ENCODE measurements around the gene CCS.
"Not testable (repeated sequence)": the region's sequence is repeated elsewhere in the genome, so short reads cannot be mapped to it uniquely, and the experiment has no call there.

Gene CCS

GRCh38 chr11:66592457-66593302 is at the start of gene CCS, which contains the start of gene CCDC87:
TSS of gene CCS (plus strand) at chr11:66593185. CDS start at chr11:66593262, 77 bp downstream.
TSS of gene CCDC87 (minus strand) at chr11:66593063. CDS start at chr11:66593015, 48 bp downstream.
- DNase-seq (ENCODE audit: low read depth) = peak; percentile 98

GRCh38 chr11:66543263-66544107 is 49.5 kb upstream of the CCS start:
- peak; percentile 20 for DNase-seq (ENCODE audit: low read depth)

- DNase-seq (ENCODE audit: low read depth) = not testable (repeated sequence)
These were observed 48.0 kb upstream of the CCS start for GRCh38 chr11:66544952-66545351.

DNA sequence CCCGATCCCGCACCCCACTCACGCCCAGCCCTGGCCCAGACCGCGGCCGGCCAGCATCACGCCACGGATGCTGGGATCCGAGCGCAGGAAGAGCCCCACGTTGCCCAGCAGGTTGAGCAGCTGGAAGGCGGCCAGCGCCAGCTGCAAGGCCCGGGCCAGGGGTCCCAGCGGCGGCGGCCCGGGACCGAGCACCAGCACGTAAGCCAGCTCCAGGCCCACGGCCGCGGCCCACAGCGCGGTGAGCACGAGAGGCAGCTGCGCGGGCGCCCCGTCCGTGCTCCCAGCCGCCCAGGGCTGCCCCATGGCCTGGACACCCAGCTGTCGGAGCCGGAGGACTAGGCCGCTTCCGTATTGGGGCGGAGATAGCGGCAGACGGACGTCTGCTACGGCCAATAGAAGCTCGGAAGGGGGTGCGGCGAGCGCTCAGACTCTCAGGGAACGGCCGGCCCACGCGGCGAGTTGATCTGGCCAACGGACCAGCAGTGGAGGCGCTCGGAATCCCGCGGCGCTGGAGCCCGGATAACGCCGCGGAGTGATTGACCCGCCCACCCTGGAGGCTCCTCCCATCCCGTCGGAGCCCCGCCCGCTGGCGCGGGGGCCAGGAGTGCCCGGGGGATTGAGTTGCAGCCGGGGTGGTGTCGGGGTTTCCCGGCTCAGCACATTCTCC is 47.2 kb upstream of the CCS start, which contains the start of gene ZDHHC24:
TSS of gene ZDHHC24 (minus strand) at position 348 of the 667 bp plus-strand sequence. CDS start at position 303, 45 bp downstream.
- DNase-seq (ENCODE audit: low read depth) = peak; percentile 76

DNA sequence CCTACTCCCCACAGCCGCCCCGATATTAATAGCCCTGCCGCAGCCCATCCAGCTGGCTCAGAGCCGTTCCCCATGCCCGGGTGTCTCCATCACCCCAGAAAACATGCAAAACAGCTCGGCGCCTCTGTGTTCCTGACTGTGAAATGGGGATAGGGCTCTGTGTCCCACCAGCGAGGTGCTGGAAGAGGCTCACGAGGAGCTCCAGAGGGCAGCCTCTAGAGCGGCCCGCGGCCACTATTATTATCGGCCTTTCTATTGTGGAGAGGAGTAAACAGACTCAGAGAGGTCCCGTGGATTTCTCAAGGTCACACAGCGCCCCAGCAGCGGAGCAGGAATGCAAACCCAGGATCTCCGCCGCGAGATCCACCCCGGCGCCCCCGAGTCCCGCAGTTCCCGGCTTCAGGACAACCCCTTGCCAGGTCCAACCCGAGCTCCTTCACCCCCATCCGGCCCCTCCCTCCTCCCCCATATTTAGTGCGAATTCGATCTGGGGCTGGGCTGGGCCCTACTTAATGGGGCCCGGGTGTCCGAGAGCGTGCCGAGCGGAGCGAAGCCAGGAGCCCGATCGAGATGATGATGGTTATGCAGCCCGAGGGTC is 46.5 kb upstream of the CCS start, which contains the start of gene ACTN3:
TSS of gene ACTN3 (plus strand) at position 536 of the 598 bp plus-strand sequence. CDS start at position 571, 35 bp downstream.
- no peak for DNase-seq (ENCODE audit: low read depth)

DNA sequence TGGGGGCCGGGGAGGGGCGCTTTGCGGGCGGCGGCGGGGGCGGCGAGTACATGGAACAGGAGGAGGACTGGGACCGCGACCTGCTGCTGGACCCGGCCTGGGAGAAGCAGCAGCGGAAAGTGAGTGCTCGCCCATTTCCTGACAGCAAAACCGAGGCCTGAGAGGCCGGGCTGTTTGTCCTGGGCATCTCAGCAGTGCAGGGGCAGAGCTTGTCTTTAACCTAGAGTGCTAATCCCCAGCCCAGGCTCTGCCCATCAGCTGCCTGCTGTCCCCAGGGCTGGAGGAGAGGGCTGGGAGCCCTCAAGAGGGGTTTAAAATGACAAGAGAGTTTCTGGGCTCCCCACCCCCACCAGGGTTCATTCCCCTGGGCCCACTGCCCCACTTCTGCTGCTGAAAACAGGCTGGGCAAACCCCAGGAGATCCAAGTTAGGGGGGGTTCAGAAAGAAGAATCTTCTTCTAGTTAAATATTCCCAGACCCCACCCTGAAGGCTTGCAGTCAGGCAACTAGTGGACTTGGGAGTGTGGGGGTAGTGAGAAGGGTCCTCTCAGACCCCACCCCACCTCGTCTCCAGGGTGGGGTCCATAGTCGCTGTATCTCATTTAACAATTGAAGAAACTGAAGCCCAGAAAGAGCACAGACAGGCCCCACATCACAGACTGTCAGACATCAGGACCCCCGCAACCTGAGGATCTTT is 45.9 kb upstream of the CCS start:
- DNase-seq (ENCODE audit: low read depth) = no peak

GRCh38 chr11:66547662-66548009 is 45.3 kb upstream of the CCS start:
- no peak for DNase-seq (ENCODE audit: low read depth)

DNA sequence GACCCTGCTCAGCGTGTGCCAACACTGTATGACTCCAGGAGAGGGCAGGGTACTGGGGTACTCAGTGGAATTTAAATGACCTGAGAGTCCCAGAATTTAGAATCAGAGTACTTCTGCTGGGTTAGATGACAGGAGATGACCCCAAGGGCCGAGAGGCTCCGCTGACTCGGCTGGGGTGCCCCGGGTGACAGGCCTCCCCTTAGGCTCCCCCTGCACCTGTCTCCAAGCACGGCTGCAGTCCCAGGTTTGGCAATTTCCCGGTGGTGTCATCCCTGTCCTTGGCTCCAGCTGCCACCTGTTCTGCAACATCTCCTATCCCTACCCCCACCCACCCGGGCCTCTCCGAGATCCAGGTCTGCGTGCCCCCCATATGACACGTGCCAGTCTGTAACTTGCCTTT is 44.9 kb upstream of the CCS start:
- no peak for DNase-seq (ENCODE audit: low read depth)

DNA sequence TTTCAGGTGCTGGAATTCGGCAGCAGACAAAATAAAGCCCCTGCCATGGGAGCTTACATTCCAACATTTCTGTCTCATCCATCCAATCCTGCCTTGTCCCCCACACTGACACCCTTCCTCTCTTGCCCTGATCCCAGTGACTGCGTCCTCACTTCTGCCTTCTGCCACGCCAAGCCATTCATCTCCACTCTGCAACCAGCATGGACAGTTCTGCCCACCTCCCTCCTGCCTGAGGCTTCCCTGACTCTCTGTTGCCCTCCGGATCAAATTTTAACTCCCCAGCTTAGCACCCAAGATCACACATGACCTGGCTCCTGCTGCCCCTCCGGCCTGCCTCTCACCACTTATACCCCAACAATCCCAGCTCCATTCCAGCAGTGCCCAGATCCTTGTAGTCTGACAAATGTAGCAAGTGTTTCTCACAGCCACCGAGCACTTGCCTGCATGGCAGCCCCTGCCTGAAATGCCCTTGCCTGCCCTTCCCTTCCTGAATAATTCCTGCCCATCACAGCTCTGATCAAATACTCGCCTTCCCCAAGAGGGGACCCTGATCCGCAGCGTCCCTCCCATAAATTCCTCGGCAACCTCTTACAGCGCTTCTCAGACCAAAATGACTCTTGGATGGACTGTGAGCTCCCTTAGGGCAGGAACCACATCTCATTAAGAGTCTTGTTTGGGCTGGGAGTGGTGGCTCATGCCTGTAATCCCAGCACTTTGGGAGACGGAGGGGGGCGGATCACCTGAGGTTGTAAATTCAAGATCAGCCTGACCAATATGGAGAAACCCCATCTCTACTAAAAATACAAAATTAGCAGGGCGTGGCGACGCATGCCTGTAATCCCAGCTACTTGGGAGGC is 44.0 kb upstream of the CCS start:
- DNase-seq (ENCODE audit: low read depth) = no peak

DNA sequence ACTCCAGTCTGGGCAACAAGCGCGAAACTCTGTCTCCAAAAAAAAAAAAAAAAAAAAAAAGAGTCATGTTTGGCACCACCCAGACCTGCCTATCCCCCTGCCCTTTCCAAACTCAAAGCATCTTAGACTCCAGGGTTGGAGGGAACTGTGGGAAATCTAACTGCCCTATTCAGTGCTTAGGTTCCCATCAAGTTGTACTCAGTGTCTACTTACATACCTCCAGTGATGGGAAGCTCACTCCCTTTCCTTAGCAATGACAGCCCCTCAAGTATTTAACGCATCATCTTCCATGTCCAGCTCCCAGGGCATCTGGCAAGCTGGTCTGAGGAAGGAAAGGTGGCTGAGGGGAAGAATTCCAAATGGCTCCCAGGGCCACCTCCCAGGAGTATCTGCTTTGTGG is 43.3 kb upstream of the CCS start:
- DNase-seq (ENCODE audit: low read depth) = no peak

GRCh38 chr11:66550887-66551286 is 42.1 kb upstream of the CCS start:
- DNase-seq (ENCODE audit: low read depth) = no peak

DNA sequence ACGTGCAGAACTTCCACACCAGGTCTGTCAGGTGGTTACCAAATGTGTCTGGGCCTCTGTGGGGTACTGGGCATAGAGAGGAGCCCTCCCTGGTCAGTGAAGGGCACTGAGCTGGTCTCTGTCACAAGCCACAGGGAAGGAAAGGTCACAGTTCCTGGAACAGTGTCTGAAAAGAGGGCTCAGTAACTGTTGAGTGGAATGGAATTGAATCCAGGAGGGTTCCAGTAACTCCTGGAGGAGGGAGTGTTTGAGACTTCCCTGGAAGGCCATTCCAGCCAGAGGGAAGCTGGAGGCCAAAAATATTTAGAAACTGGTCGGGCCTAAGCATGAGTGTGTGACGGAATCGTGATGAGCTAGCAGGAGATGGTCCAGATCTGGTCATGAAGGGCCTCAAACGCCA is 38.4 kb upstream of the CCS start:
- no peak for DNase-seq (ENCODE audit: low read depth)

- DNase-seq (ENCODE audit: low read depth) = no peak
These were observed 37.6 kb upstream of the CCS start for GRCh38 chr11:66555416-66555815.

GRCh38 chr11:66556086-66556485 is 36.9 kb upstream of the CCS start:
- no peak for DNase-seq (ENCODE audit: low read depth)

DNA sequence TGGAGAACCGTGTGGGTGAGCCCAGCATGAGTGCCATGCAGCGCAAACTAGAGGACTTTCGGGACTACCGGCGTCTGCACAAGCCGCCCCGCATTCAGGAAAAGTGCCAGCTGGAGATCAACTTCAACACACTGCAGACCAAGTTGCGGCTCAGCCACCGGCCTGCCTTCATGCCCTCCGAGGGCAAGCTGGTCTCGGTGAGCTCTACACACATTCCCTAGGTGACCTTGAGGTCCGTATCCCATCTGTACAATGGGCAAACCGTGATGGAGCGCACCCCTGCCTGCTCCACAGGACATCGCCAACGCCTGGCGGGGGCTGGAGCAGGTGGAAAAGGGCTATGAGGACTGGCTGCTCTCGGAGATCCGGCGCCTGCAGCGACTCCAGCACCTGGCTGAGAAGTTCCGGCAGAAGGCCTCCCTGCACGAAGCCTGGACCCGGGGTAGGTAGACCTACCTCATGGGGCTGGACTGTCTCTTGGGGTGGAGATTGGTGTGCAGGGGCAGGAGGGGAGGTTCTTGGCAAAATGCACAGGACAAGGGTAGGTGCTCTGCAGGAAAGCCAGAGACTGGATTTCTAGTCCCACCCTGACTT is 35.2 kb upstream of the CCS start:
- no peak for DNase-seq (ENCODE audit: low read depth)

DNA sequence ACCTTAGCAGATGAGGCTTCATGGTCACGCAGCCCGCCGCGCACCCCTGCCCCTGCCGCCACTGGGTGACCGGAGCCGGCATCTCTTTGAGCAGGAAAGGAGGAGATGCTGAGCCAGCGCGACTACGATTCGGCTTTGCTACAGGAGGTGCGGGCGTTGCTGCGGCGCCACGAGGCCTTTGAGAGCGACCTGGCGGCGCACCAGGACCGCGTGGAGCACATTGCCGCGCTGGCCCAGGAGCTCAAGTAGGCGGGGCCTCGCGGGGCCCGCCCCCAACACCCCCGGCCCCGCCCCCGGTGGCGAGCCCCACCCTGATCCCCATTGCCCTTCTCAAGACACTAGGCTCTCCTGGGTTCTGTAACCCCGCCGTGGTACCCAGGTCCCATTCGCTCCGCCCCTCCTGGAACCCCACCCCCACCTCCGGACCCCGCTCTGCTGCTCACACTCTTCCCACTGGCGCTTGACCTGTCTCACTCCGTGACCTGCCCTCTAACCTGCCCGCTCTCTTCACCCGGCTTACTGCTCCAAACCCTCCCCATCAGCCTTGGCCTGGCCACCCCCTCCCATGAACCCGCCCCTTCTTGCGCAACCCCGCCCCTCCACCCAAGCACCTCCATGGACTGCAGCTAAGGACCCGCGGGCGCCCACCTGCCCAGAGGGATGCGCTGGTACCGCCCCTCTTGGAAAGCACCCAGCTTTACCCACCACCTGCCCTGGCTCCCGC is 33.7 kb upstream of the CCS start:
- DNase-seq (ENCODE audit: low read depth) = peak; percentile 10

DNA sequence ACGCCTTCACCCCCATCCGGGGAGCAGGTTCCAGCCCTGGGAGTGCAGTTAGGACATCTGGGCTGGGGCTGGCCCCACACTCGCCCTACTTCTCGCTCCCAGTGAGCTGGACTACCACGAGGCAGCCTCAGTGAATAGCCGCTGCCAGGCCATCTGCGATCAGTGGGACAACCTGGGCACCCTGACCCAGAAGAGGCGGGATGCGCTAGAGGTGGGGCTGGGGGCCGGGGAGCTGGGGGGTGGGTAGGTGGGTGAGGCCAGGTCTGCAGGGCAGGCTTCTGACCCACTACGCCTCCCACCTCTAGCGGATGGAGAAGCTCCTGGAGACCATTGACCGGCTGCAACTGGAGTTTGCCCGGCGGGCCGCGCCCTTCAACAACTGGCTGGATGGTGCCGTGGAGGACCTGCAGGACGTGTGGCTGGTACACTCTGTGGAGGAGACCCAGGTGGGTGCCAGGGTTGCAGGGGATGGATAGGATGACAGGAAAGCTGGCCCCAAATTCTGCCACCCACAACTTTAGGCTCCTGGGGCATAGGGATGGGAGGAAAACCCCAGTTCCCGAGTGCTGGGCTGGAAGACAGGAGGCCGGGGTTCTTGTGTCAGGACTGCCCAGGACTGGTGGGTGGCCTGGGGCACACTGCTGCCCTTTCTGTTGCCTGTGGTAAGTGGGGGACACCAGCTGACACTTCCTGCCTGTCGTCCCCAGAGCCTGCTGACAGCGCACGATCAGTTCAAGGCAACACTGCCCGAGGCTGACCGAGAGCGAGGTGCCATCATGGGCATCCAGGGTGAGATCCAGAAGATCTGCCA is 32.9 kb upstream of the CCS start:
- DNase-seq (ENCODE audit: low read depth) = no peak
